Measurements from ENCODE around the gene CDH23. TPM values are rescaled to one million over a fixed set of nuclear protein-coding genes. Genes with fewer than 3 reads are reported as not detected.
A peak's percentile ranks its signal among the peaks of the same experiment; 100 is the strongest.
"Not testable (repeated sequence)": the region's sequence is repeated elsewhere in the genome, so short reads cannot be mapped to it uniquely, and the experiment has no call there.

Gene CDH23
- total RNA-seq, 1 experiment from 2014 or later = 0.14 TPM

GRCh38 chr10:71582506-71583475, 186.1 kb downstream of the CDH23 start:
- DNase-seq (ENCODE audit: low spot score) = no peak

- no peak for DNase-seq (ENCODE audit: low spot score)
Measured at GRCh38 chr10:71584461-71584860, 187.7 kb downstream of the CDH23 start.

GRCh38 chr10:71584902-71585563, 188.3 kb downstream of the CDH23 start:
- DNase-seq (ENCODE audit: low spot score) = no peak

GRCh38 chr10:71585564-71586290, 189.0 kb downstream of the CDH23 start:
- DNase-seq (ENCODE audit: low spot score) = no peak

GRCh38 chr10:71587941-71588573, 191.3 kb downstream of the CDH23 start:
- DNase-seq (ENCODE audit: low spot score) = peak; percentile 31

- no peak for DNase-seq (ENCODE audit: low spot score)
Measured at GRCh38 chr10:71588685-71589084, 192.0 kb downstream of the CDH23 start.

- no peak for DNase-seq (ENCODE audit: low spot score)
Measured at GRCh38 chr10:71589617-71590551, 193.2 kb downstream of the CDH23 start.

GRCh38 chr10:71590781-71591350, 194.1 kb downstream of the CDH23 start:
- no peak for DNase-seq (ENCODE audit: low spot score)

- DNase-seq (ENCODE audit: low spot score) = no peak
Measured at GRCh38 chr10:71594934-71595571, 198.3 kb downstream of the CDH23 start.

- DNase-seq (ENCODE audit: low spot score) = no peak
Measured at GRCh38 chr10:71595649-71596048, 198.9 kb downstream of the CDH23 start.

GRCh38 chr10:71596127-71596526, 199.4 kb downstream of the CDH23 start:
- no peak for DNase-seq (ENCODE audit: low spot score)

GRCh38 chr10:71596759-71597158, 200.0 kb downstream of the CDH23 start:
- DNase-seq (ENCODE audit: low spot score) = no peak

- peak; percentile 19 for DNase-seq (ENCODE audit: low spot score)
Measured at GRCh38 chr10:71597821-71598498, 201.2 kb downstream of the CDH23 start.

- DNase-seq (ENCODE audit: low spot score) = no peak
Measured at GRCh38 chr10:71598621-71599055, 201.9 kb downstream of the CDH23 start.

- no peak for DNase-seq (ENCODE audit: low spot score)
Measured at GRCh38 chr10:71599518-71599917, 202.8 kb downstream of the CDH23 start.

GRCh38 chr10:71600242-71600641, 203.5 kb downstream of the CDH23 start:
- DNase-seq (ENCODE audit: low spot score) = not testable (repeated sequence)

GRCh38 chr10:71600849-71601248, 204.1 kb downstream of the CDH23 start:
- DNase-seq (ENCODE audit: low spot score) = peak; percentile 89

- DNase-seq (ENCODE audit: low spot score) = no peak
Measured at GRCh38 chr10:71601273-71601672, 204.6 kb downstream of the CDH23 start.

GRCh38 chr10:71603150-71603549, 206.4 kb downstream of the CDH23 start:
- DNase-seq (ENCODE audit: low spot score) = no peak

Measured in A172 (cell line).